Osteocyte (in vitro differentiated cells): ENCODE data around the gene MINK1. TPM values are rescaled to one million over a fixed set of nuclear protein-coding genes. Genes with fewer than 3 reads are reported as not detected.

Source experiments
- DNase-seq: peaks from one replicate; pipeline ENCODE4 v3.0.0; 2021; ENCODE audit warnings: mixed read lengths; ENCODE audit not compliant: unreplicated experiment; ENCODE audit errors: extremely low spot score
- H3K27ac Mint-ChIP-seq: one replicate; pipeline ENCODE4 v1.8.0; 2021; ENCODE audit warnings: mild to moderate bottlenecking, mixed read lengths; ENCODE audit not compliant: unreplicated experiment
- H3K27me3 Mint-ChIP-seq: one replicate; pipeline ENCODE4 v1.8.0; 2021; ENCODE audit warnings: mixed read lengths; ENCODE audit not compliant: unreplicated experiment
- H3K36me3 Mint-ChIP-seq: one replicate; pipeline ENCODE4 v1.8.0; 2021; ENCODE audit warnings: mixed read lengths; ENCODE audit not compliant: unreplicated experiment
- H3K4me1 Mint-ChIP-seq: one replicate; pipeline ENCODE4 v1.8.0; 2021; ENCODE audit warnings: mixed read lengths; ENCODE audit not compliant: unreplicated experiment
- H3K4me3 Mint-ChIP-seq: one replicate; pipeline ENCODE4 v1.8.0; 2021; ENCODE audit warnings: mild to moderate bottlenecking, moderate library complexity, mixed read lengths; ENCODE audit not compliant: unreplicated experiment
- H3K9me3 Mint-ChIP-seq: one replicate; pipeline ENCODE4 v1.8.0; 2021; ENCODE audit warnings: mixed read lengths; ENCODE audit not compliant: unreplicated experiment
- total RNA-seq: library from RNA; stranded (reverse); gene quantifications from 2 replicates; pipeline ENCODE4 v1.2.1, GENCODE V29; 2021
- TF ChIP-seq, protein P1 (sequence below): fragments of 200-600 bp; sonication (generic); IDR thresholded peaks from 2 replicates; pipeline ENCODE4 v1.5.0; 2021; ENCODE audit warnings: antibody characterized with exemption, mild to moderate bottlenecking, moderate library complexity

Gene MINK1
- total RNA-seq, 1 donor from 2014 or later = 93.3 TPM

DNA sequence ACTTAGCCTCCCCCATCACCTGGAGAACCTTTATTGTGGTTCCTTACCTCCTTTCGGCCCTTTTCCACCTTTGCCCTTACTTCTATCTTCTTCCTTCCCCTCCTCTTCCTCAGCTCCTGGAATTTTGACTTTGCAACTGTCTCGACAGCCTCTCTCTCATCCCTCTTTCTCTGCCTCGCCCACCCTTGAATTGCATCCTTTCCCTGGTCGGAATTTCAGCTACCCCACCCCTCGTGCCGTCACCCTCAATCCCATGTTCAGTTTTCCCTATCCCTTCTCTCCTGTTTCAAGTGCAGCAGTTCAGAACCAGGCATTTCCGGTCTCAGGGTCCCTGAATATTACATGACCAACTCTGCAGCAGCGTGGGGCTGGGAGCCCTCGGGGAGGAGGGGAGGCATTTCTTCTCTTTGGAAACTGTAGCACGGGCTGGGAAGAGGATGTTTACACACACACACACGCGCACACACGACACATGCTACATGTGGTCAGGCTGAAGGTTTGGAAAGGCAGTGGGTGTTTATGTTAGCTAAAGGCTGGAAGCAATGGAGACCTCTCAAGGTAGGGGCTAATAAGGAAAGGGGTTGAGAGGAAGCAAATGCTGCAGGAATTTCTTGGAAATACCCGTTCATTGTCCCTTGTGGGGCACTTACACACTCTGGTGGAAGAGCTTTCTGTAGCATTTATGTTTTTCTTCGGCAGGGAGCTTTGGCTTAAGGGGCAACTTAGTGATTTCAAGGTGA lies 971 bp downstream of the MINK1 start:
- H3K9me3 Mint-ChIP-seq = no peaks in the 10 kb centered on the region
- peaks cover 5% of the 10 kb centered on the region for H3K36me3 Mint-ChIP-seq
- H3K4me3 Mint-ChIP-seq = peak overlapping the region; percentile 91
- H3K27me3 Mint-ChIP-seq = no peaks in the 10 kb centered on the region
- TF ChIP-seq, protein P1, sequence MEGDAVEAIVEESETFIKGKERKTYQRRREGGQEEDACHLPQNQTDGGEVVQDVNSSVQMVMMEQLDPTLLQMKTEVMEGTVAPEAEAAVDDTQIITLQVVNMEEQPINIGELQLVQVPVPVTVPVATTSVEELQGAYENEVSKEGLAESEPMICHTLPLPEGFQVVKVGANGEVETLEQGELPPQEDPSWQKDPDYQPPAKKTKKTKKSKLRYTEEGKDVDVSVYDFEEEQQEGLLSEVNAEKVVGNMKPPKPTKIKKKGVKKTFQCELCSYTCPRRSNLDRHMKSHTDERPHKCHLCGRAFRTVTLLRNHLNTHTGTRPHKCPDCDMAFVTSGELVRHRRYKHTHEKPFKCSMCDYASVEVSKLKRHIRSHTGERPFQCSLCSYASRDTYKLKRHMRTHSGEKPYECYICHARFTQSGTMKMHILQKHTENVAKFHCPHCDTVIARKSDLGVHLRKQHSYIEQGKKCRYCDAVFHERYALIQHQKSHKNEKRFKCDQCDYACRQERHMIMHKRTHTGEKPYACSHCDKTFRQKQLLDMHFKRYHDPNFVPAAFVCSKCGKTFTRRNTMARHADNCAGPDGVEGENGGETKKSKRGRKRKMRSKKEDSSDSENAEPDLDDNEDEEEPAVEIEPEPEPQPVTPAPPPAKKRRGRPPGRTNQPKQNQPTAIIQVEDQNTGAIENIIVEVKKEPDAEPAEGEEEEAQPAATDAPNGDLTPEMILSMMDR = no peak
- H3K27ac Mint-ChIP-seq = peak overlapping the region; percentile 94
- DNase-seq = no peak
- H3K4me1 Mint-ChIP-seq = peaks cover 39% of the 10 kb centered on the region

DNA sequence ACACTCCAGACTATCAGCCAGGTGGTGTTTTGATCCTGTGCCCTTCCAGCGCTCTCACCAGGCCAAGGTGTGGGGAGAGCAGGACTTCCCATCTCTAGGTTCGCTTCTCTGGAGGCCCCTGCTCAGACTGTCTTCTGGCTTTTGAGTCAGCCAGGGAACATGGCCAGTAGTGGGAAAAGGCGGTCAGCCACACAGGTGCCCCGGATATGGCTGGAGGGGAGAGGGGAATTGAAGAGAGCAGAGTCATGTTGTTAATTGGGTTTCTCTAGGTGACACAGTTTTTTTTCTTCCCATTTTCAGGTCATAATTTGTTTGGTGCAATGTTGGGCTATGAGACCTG lies 1.5 kb downstream of the MINK1 start:
- peak overlapping the region; percentile 94 for H3K27ac Mint-ChIP-seq
- TF ChIP-seq, protein P1 = no peak
- no peaks in the 10 kb centered on the region for H3K9me3 Mint-ChIP-seq
- H3K36me3 Mint-ChIP-seq = peaks cover 8% of the 10 kb centered on the region
- peaks cover 44% of the 10 kb centered on the region for H3K4me1 Mint-ChIP-seq
- DNase-seq = no peak
- no peaks in the 10 kb centered on the region for H3K27me3 Mint-ChIP-seq
- peak overlapping the region; percentile 91 for H3K4me3 Mint-ChIP-seq

DNA sequence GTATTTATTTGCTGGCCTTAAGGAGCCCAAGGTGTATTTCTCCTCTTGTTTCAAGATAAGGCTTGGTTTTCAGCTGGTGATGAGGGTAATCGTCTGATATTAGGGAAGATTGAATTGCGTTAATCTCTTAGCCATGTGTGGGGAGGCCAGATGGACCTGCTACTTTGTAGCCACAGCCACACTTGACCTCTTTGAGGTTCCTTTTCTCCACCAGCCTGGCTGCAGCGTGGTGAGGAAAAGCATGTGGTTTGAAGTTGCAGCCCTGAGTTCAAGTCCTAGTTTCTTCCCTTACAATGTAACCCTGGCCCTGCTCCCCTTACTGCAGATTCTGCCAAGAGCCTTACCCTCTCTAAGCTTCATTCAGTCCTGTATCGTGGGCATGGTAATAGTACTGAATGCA lies 3.1 kb downstream of the MINK1 start:
- DNase-seq = no peak
- Mint-ChIP-seq H3K4me1 (peaks cover 52% of the 10 kb centered on the region), H3K9me3 (no peaks in the 10 kb centered on the region), H3K36me3 (peaks cover 8% of the 10 kb centered on the region), H3K27me3 (no peaks in the 10 kb centered on the region), H3K4me3 (no peak overlapping the region), H3K27ac (peak overlapping the region; percentile 19)
- TF ChIP-seq, protein P1 = no peak

DNA sequence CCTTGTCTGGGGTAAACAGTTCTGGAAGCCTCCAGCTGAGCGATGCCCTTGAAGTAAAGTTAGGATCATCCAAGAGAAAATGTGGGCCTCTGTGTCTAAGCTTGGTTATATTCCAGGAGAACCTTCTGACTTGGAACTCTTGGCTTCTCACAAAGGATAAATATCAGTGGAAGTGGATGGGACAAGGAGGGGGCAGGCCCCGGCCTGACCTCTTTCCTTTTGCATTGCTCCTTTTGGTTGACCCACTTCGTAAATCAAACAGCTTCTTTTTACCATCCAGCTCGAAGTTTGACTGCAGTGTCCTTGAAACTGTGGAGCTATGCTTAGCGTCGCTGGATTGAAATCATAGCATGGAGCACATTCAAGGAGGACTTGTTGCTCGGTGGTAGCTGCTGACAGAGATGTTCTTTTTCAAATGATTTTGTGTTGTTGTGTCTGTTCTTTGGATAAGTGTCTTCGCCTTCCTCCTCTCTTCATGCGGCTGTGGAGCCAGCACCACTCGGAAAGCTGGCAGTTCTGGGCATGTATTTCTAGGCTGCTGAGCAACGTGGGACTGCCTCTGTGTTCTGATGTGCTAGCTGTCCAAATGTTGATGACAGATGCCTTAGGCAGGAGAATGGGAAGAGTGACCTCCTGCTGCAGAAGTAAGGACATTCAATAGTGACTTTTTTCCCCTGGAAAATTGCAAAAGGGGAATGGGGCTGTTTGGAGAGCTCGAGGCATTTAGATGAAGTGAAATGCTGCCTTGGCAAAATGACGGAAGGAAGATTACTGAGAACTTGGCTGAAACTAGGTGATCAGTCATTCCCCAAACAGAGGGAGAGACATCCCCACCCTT lies 4.5 kb downstream of the MINK1 start:
- H3K4me3 Mint-ChIP-seq = no peak overlapping the region
- TF ChIP-seq, protein P1 = no peak
- no peak for DNase-seq
- peaks cover 52% of the 10 kb centered on the region for H3K4me1 Mint-ChIP-seq
- H3K36me3 Mint-ChIP-seq = peaks cover 8% of the 10 kb centered on the region
- H3K9me3 Mint-ChIP-seq = no peaks in the 10 kb centered on the region
- no peak overlapping the region for H3K27ac Mint-ChIP-seq
- H3K27me3 Mint-ChIP-seq = no peaks in the 10 kb centered on the region

DNA sequence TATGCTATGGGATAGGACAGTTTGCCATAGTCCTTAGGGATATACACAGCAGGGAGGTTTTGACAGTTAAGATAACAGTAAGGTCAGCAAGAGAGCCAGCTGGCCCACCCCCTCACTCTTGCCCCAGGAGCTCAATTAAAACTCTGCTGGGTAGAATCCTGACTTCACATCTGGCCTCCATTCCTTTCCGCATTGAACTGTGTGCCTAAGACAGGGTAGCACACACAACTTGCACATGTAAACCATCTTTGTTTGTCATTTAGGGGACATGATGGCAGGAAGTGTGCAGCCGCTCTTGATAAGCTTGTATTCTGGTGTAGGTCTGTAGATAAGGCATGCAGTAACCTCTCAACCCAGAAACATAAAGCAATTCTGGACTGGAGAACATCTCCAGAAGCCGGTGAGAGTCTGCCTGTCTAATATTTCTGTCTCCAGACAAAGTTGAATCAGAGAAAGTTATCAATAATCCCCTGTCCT lies 5.2 kb downstream of the MINK1 start:
- Mint-ChIP-seq H3K9me3 (no peaks in the 10 kb centered on the region), H3K4me1 (peaks cover 52% of the 10 kb centered on the region), H3K4me3 (no peak overlapping the region), H3K27me3 (no peaks in the 10 kb centered on the region), H3K36me3 (peaks cover 8% of the 10 kb centered on the region), H3K27ac (no peak overlapping the region)
- TF ChIP-seq, protein P1 = no peak
- DNase-seq = no peak
